Measurements from ENCODE around the gene LIMS1. TPM values are rescaled to one million over a fixed set of nuclear protein-coding genes. Genes with fewer than 3 reads are reported as not detected.

Gene LIMS1
- polyA plus RNA-seq, 3 donors = 44.0 to 130 (median 124) TPM

DNA sequence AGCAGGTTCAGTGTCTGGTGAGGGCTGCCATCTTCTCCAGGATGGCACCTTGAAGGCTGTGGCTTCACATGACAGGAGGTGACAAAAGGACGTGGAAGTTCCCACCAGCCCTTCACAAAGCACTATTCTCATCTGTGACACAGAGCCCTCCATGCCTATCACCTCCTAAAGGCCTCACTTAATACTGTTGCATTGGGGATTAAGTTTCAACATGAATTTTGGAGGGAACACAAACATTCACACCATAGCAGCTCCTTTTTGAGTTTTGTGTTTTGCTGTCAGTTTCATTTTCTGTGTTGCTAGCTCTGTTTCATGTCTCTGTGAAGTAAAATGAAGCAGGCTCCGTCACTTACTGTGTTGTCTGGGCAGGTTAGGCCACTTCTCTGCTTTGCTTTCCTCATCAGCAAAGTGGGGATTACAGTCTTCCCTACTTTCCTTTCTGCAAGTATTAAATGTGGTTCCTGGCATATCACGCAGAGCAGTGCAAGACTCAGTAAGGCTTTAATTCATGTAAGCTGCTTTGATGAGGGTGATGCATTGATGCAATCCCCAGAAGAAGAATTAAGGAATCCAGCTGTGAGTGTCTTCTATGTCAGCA lies 31.6 kb downstream of the LIMS1 start:
- peaks cover 4% of the 10 kb centered on the region for H3K4me1 Mint-ChIP-seq
- Histone ChIP-seq H3K36me3 (replicated peaks in 1 of 2; ENCODE audit: control insufficient read depth in 1 of 2, insufficient read depth in 2 of 2, low read length in 2 of 2) (no peaks in the 10 kb centered on the region), H3K9ac (ENCODE audit: insufficient read depth, low read length, poor library complexity, severe bottlenecking) (no peak overlapping the region), H2AFZ (ENCODE audit: insufficient read depth, low read depth, low read length, poor library complexity, severe bottlenecking) (no peak overlapping the region), H3K4me1 (ENCODE audit: control insufficient read depth in 1 of 2, insufficient read depth in 2 of 2, low read length in 2 of 2) (no peaks in the 10 kb centered on the region), H3K27me3 (ENCODE audit: control insufficient read depth in 2 of 2, insufficient read depth in 2 of 2, low read length in 2 of 2) (no peaks in the 10 kb centered on the region), H4K20me1 (ENCODE audit: insufficient read depth, low read length) (peaks cover 9% of the 10 kb centered on the region), H3K4me2 (replicated peaks; ENCODE audit: extremely low read depth, low read length, poor library complexity, severe bottlenecking) (no peak overlapping the region), H3K9me3 (replicated peaks in 1 of 2; ENCODE audit: control insufficient read depth in 1 of 2, insufficient read depth in 1 of 2, low read length in 2 of 2) (no peaks in the 10 kb centered on the region), H3K27ac (ENCODE audit: low read depth in 1 of 2, low read length in 2 of 2) (no peak overlapping the region), H3K4me3 (replicated peaks in 1 of 3; ENCODE audit: low read depth in 2 of 3, low read length in 3 of 3) (no peak overlapping the region), H3K79me2 (ENCODE audit: insufficient read depth, low read length) (peaks cover 46% of the 10 kb centered on the region)
- 100% methylated on average over 1 of the region's 3 CpGs for WGBS (ENCODE audit: insufficient coverage)
- TF ChIP-seq, protein P1, sequence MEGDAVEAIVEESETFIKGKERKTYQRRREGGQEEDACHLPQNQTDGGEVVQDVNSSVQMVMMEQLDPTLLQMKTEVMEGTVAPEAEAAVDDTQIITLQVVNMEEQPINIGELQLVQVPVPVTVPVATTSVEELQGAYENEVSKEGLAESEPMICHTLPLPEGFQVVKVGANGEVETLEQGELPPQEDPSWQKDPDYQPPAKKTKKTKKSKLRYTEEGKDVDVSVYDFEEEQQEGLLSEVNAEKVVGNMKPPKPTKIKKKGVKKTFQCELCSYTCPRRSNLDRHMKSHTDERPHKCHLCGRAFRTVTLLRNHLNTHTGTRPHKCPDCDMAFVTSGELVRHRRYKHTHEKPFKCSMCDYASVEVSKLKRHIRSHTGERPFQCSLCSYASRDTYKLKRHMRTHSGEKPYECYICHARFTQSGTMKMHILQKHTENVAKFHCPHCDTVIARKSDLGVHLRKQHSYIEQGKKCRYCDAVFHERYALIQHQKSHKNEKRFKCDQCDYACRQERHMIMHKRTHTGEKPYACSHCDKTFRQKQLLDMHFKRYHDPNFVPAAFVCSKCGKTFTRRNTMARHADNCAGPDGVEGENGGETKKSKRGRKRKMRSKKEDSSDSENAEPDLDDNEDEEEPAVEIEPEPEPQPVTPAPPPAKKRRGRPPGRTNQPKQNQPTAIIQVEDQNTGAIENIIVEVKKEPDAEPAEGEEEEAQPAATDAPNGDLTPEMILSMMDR (IDR thresholded peaks at IDR 0.05) = no peak
- intact Hi-C loops (cut with micrococcal nuclease) = no loop called here
- no peak overlapping the region for H3K4me3 Mint-ChIP-seq
- H3K36me3 Mint-ChIP-seq = peaks cover 0 to 3% of the 10 kb centered on the region in 2 donors
- H3K27ac Mint-ChIP-seq = no peak overlapping the region
- no peak for DNase-seq
- peaks cover 0 to 1% (median 0%) of the 10 kb centered on the region in 7 donors for H3K9me3 Mint-ChIP-seq
- H3K27me3 Mint-ChIP-seq (ENCODE audit: low read depth in 3 of 3) = no peaks in the 10 kb centered on the region

DNA sequence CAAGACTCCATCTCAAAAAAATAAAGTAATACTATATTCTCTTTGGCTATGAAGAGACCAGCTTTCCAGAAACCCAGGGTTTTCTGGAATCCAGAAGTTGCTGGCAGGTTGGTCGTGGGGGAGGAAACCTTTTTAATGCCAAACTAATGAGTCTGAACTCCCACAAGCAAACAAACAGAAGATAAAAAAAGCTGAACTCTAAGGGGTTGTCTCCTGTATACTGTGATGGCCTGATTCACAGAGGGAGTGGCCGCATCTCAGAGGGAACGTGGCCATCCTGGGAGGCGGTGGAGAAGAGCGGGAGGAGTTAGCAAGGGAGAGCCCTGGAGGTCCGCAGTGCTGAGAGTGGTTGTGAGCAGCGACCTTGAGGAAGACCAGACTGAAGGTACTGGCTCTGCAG lies 36.1 kb downstream of the LIMS1 start:
- H3K4me3 Mint-ChIP-seq = no peak overlapping the region
- Histone ChIP-seq H2AFZ (ENCODE audit: insufficient read depth, low read depth, low read length, poor library complexity, severe bottlenecking) (no peak overlapping the region), H3K4me1 (ENCODE audit: control insufficient read depth in 1 of 2, insufficient read depth in 2 of 2, low read length in 2 of 2) (peaks cover 7 to 21% of the 10 kb centered on the region in 2 donors), H3K27ac (ENCODE audit: low read depth in 1 of 2, low read length in 2 of 2) (no peak overlapping the region), H3K9me3 (replicated peaks in 1 of 2; ENCODE audit: control insufficient read depth in 1 of 2, insufficient read depth in 1 of 2, low read length in 2 of 2) (no peaks in the 10 kb centered on the region), H3K4me2 (replicated peaks; ENCODE audit: extremely low read depth, low read length, poor library complexity, severe bottlenecking) (no peak overlapping the region), H3K79me2 (ENCODE audit: insufficient read depth, low read length) (peaks cover 68% of the 10 kb centered on the region), H3K9ac (ENCODE audit: insufficient read depth, low read length, poor library complexity, severe bottlenecking) (no peak overlapping the region), H4K20me1 (ENCODE audit: insufficient read depth, low read length) (peaks cover 39% of the 10 kb centered on the region), H3K36me3 (replicated peaks in 1 of 2; ENCODE audit: control insufficient read depth in 1 of 2, insufficient read depth in 2 of 2, low read length in 2 of 2) (no peaks in the 10 kb centered on the region), H3K4me3 (replicated peaks in 1 of 3; ENCODE audit: low read depth in 2 of 3, low read length in 3 of 3) (no peak overlapping the region), H3K27me3 (ENCODE audit: control insufficient read depth in 2 of 2, insufficient read depth in 2 of 2, low read length in 2 of 2) (no peaks in the 10 kb centered on the region)
- WGBS (ENCODE audit: insufficient coverage) = 99% methylated on average over 6 of the region's 7 CpGs
- intact Hi-C loops (cut with micrococcal nuclease) = no loop called here
- no peaks in the 10 kb centered on the region for H3K36me3 Mint-ChIP-seq
- TF ChIP-seq, protein P1 (IDR thresholded peaks at IDR 0.05) = no peak
- DNase-seq = no peak
- H3K9me3 Mint-ChIP-seq = no peaks in the 10 kb centered on the region
- H3K27me3 Mint-ChIP-seq (ENCODE audit: low read depth in 3 of 3) = no peaks in the 10 kb centered on the region
- no peak overlapping the region for H3K27ac Mint-ChIP-seq
- H3K4me1 Mint-ChIP-seq = peaks cover 38% of the 10 kb centered on the region

Data from CD14-positive monocyte (primary cell).